GM12873 (cell line): Measurements from ENCODE around the gene TM4SF20.

Experiments used
- TF ChIP-seq, protein P1 (sequence below): IDR thresholded peaks from 2 replicates; pipeline ENCODE4 v1.5.1; 2012; ENCODE audit warnings: low read depth, mild to moderate bottlenecking, moderate library complexity, low read length, control low read depth; ENCODE audit not compliant: insufficient read depth; ENCODE audit errors: missing control alignments

Gene TM4SF20

DNA sequence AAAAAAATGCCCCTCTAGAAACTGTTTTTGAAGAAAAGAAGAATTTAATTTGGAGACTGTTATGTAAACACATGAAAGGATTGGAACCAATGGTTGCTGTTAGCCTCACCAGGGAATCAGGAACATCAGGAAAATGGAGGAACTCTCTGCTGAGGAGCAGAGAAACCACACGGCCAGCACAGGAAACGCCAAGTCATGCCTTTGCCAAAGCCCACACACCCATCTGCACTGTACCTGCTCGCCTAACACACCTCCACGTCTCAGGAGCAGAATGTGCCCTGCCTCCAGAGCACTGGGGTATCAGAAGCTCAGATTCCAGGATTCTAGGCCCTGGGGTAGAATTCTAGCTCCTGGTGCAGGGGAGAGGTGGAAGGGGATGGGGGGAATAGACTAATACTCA, 18.5 kb upstream of the TM4SF20 start:
- TF ChIP-seq, protein P1, sequence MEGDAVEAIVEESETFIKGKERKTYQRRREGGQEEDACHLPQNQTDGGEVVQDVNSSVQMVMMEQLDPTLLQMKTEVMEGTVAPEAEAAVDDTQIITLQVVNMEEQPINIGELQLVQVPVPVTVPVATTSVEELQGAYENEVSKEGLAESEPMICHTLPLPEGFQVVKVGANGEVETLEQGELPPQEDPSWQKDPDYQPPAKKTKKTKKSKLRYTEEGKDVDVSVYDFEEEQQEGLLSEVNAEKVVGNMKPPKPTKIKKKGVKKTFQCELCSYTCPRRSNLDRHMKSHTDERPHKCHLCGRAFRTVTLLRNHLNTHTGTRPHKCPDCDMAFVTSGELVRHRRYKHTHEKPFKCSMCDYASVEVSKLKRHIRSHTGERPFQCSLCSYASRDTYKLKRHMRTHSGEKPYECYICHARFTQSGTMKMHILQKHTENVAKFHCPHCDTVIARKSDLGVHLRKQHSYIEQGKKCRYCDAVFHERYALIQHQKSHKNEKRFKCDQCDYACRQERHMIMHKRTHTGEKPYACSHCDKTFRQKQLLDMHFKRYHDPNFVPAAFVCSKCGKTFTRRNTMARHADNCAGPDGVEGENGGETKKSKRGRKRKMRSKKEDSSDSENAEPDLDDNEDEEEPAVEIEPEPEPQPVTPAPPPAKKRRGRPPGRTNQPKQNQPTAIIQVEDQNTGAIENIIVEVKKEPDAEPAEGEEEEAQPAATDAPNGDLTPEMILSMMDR = no peak

DNA sequence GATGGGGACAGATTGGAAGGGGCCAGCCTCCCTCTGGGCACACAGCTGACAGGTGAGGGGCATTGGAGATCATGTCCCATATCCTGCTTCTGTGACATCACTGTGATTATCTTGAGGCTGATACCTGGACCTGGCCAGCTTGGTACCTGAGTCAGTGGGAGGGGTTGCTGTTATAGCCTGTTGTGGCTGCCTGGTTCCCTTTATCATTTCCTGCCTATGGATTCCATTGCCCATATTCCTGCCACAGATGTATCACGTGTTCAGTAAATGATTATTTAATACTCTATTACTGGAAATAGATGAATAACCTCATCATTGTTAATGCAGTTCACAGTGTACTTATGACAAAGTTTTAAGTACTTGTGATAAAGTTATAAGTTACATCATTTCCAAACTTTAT, 16.4 kb upstream of the TM4SF20 start:
- TF ChIP-seq, protein P1 = no peak

DNA sequence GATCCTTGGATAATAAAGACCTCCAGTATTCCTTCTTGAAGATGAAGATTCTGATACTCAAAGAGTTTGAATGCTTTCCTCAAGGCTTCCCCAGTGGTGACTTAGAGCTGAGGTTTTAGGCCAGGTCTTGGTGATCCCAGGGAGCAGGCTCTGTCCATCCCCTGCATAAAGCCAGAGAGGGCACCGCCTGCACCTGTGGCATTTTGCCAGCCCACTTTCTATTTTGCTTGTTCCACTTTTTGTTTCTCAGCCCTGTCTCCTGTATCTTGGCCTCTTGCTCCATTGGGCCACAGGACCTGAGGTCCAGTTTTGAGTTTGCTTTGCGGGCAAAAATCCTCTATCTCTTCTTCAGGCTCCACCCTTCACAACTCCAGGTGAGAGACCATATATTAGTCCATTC, 15.3 kb upstream of the TM4SF20 start:
- TF ChIP-seq, protein P1 = no peak

DNA sequence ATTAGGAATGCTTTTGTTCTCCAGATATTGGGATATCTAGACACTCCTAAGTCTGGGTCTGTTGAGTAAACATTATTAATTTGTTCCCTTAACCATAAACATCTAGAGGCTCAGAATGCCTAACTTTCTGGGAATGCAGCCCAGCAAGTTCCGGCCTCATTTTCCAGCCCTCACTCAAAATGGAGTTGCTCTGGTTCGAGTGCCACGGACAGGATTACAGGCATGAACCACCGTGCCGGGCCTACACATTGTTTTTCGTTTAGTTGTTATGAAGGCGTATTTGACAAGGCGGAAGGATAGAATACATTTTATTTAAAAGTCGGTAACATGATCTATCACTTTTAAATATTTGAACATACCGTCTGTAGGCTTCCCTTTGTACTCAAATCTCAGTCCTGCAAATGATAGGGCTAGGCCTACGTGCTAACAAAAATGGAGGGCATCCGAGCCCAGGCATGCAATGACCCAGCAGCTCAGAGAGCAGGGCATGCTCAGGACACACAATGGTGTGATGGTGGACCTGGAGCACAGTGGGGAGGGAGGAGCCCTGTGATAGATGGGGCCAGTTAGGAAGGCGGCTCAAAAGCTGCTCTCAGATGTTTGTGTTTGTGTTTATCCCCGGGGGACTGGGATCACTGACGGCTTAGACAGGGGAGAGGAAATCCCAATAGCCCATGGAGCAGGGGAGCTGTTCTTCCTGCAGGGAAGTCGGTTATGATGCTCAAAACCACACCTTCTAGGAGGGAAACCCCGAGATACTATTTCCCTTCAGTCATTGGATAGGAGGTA, 11.6 kb upstream of the TM4SF20 start:
- TF ChIP-seq, protein P1 = no peak

DNA sequence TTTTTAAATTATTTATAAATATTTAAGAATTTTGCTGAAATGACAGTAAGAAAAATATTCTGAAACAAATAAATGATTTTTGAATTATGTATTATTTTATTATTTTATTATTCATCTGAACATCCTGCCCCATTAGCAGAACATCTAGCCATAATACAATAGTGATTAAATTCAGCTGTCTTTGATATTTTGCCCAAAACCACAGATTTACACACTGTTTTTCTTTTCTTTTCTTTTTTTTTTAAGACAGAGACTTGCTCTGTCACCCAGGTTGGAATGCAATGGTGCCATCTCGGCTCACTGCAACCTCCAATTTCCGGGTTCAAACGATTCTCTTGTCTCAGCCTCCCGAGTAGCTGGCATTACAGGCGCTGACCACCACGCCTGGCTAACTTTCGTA, 10.6 kb upstream of the TM4SF20 start:
- TF ChIP-seq, protein P1 = no peak

DNA sequence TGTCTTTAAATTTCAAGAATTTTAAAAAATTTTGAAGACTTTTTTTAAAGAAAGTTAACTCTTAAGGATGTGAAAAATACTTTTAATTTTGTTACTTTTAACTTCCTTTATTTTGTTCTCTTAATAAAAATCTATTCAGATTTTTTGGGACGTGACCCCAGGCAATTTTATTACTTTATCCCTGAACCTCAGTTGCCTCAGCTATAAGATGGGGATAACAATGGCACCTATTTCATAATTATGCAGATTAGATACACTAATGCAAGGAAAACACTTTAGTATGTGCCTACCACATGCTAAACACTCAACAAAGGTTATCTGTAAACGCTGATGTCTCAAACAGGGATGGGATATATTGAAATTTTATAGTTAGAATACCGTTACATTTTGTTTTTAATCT, 10.1 kb upstream of the TM4SF20 start:
- TF ChIP-seq, protein P1 = no peak

DNA sequence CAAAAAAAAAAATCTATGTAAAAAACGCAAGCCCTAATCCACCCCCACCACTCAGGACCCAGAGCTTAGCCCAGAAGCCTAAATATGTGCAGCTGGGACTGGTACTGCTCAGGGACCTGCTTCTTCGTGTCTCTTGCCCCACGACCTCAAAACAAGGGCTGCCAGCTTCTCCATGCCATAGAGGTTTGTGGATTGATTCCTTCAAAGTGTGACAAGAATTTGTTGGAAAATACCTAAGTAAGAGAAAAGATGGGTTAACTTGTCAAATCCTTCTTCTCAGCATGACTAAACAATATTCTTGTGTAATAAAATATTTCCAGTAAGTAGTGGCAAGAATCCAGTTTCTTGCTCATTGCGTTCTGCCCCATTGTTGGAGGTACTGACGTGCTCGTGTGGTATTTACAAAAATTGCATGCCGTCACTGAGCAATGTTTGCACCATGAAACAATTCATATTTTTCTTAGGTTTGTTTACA, 9.5 kb upstream of the TM4SF20 start:
- TF ChIP-seq, protein P1 = no peak
